Measurements from ENCODE around the gene ECI1. TPM values are rescaled to one million over a fixed set of nuclear protein-coding genes. Genes with fewer than 3 reads are reported as not detected.
A peak's percentile ranks its signal among the peaks of the same experiment; 100 is the strongest.

ECI1 gene
- total and polyA plus RNA-seq, 2 of the 4 experiments (the other 2 are of a cell fraction): 20.3 to 30.1 TPM

GRCh38 chr16:2295056-2295798 lies 43.8 kb upstream of the ECI1 start:
- in situ Hi-C loops (cut with MboI; ENCODE audit: low sequenced_read_pairs): no loop called here
- no peak for ATAC-seq (ENCODE audit: low read depth)
- POLR2A ChIA-PET (ENCODE audit: unreplicated experiment): no interaction called here

More at GRCh38 chr16:2295056-2295798, 43.8 kb upstream of the ECI1 start:
- no peak overlapping the region for H3K4me2 ChIP-seq (ENCODE audit: low read depth, low read length)
- no peak overlapping the region for H3K14ac ChIP-seq (replicated peaks; ENCODE audit: low read depth, low read length)
- no peak overlapping the region for H3K18ac ChIP-seq (ENCODE audit: low read depth, low read length)
- WGBS, 2 experiments (ENCODE audit: extremely low coverage in 2 of 2, insufficient read length in 1 of 2): 65% methylated on average over 15 of the region's 21 CpGs; no CpG with 5 or more reads in 1 of the 2 experiments
- H3K27ac ChIP-seq (ENCODE audit: insufficient read depth, low read length): no peak overlapping the region
- TF ChIP-seq POLR2A (IDR thresholded peaks at IDR 0.05; ENCODE audit: low read depth, low read length) (no peak), SMC3 (IDR thresholded peaks at IDR 0.05; ENCODE audit: low read depth, low read length) (no peak), RFX5 (IDR thresholded peaks at IDR 0.05; ENCODE audit: low read depth, low read length) (no peak), MXI1 (IDR thresholded peaks at IDR 0.05; ENCODE audit: borderline replicate concordance, low read depth, low read length) (no peak), USF2 (IDR thresholded peaks at IDR 0.05; ENCODE audit: low read depth, low read length) (no peak), BHLHE40 (IDR thresholded peaks at IDR 0.05; ENCODE audit: low read depth, low read length) (no peak), ELK1 (IDR thresholded peaks at IDR 0.05; ENCODE audit: borderline replicate concordance, low read depth, low read length) (no peak), MAZ (IDR thresholded peaks at IDR 0.05; ENCODE audit: borderline replicate concordance, low read depth, low read length) (no peak), CEBPB (IDR thresholded peaks at IDR 0.05; ENCODE audit: low read depth, low read length) (no peak), RAD21 (IDR thresholded peaks at IDR 0.05; ENCODE audit: low read length) (no peak), CHD1 (IDR thresholded peaks at IDR 0.05; ENCODE audit: low read depth, low read length) (no peak), RCOR1 (IDR thresholded peaks at IDR 0.05; ENCODE audit: insufficient replicate concordance, low read length) (no peak), MAFK (IDR thresholded peaks at IDR 0.05; ENCODE audit: low read depth, low read length) (no peak), FOS (IDR thresholded peaks at IDR 0.05; ENCODE audit: low read depth, low read length) (no peak), CTCF (conservative IDR thresholded peaks at IDR 0.05; ENCODE audit: low read depth, low read length) (no peak), NFE2L2 (IDR thresholded peaks at IDR 0.05; ENCODE audit: low read depth, low read length) (no peak)
- no peak overlapping the region for H3K9ac ChIP-seq (ENCODE audit: low read depth, low read length)
- H2BK15ac ChIP-seq (ENCODE audit: low read depth, low read length): no peak overlapping the region
- CTCF ChIA-PET: interaction anchor here (0.6 kb wide), 1 partner anchor 8 kb away, joined by 3 read pairs; no protein-coding TSS in a partner anchor
- dilution Hi-C loops (cut with HindIII; ENCODE audit: low sequenced_read_pairs, unreplicated experiment): no loop called here
- no TSS peak for BruUV-seq (replicated peaks)
- H3K79me1 ChIP-seq (ENCODE audit: low read depth in 1 of 2, low read length in 2 of 2): no peaks in the 10 kb centered on the region
- no peaks in the 10 kb centered on the region for H3K36me3 ChIP-seq (ENCODE audit: control insufficient read depth, insufficient read depth, low read length)
- no peak overlapping the region for H3K4ac ChIP-seq (ENCODE audit: low read depth, low read length)
- intact Hi-C loops (cut with micrococcal nuclease): no loop called here
- DNase-seq: no peak
- no peaks in the 10 kb centered on the region for H4K20me1 ChIP-seq (ENCODE audit: insufficient read depth, low read length)
- H2AK5ac ChIP-seq (ENCODE audit: low read depth, low read length): no peak overlapping the region
- H3K4me3 ChIP-seq (ENCODE audit: insufficient read depth, low read depth, low read length): no peak overlapping the region
- no peak overlapping the region for H3K23ac ChIP-seq (ENCODE audit: low read depth, low read length)
- H3K27me3 ChIP-seq (ENCODE audit: control insufficient read depth, insufficient read depth, low read length): peaks cover 17% of the 10 kb centered on the region
- H2BK5ac ChIP-seq (ENCODE audit: low read depth, low read length, poor library complexity, severe bottlenecking): no peak overlapping the region
- H2BK20ac ChIP-seq (ENCODE audit: low read depth, low read length): no peak overlapping the region
- no peak overlapping the region for H2BK120ac ChIP-seq (ENCODE audit: low read depth, low read length)
- no peak overlapping the region for H4K5ac ChIP-seq (ENCODE audit: low read depth, low read length)
- H2AFZ ChIP-seq (replicated peaks; ENCODE audit: low read length, poor library complexity): peak overlapping the region; percentile 41
- no peak overlapping the region for H4K8ac ChIP-seq (ENCODE audit: low read depth in 2 of 2, low read length in 2 of 2)
- no peaks in the 10 kb centered on the region for H3K9me3 ChIP-seq (ENCODE audit: control insufficient read depth, insufficient read depth, low read length)
- no peak overlapping the region for H3K56ac ChIP-seq (ENCODE audit: extremely low read depth, insufficient read depth, low read length)
- no peaks in the 10 kb centered on the region for H3K9me1 ChIP-seq (ENCODE audit: insufficient read depth, low read length)
- no peak overlapping the region for H4K91ac ChIP-seq (ENCODE audit: insufficient read depth, low read depth, low read length)
- no peaks in the 10 kb centered on the region for H3K4me1 ChIP-seq (ENCODE audit: control insufficient read depth, insufficient read depth, low read length)
- no peak overlapping the region for H2AK9ac ChIP-seq (replicated peaks; ENCODE audit: low read depth, low read length, poor library complexity)

All from IMR-90 (cell line).